Loucy (cell line): ENCODE data around the gene MAP3K6.

Experiments
- EZH2phosphoT487 ChIP-seq: fragments of 200-600 bp; IDR thresholded peaks from 2 replicates; pipeline ENCODE4 v1.6.1; 2018; ENCODE audit warnings: antibody characterized with exemption, mild to moderate bottlenecking, moderate library complexity, borderline replicate concordance
- TF ChIP-seq, protein P1 (sequence below): fragments of 200-600 bp; sonication (generic); conservative IDR thresholded peaks from 2 replicates; pipeline ENCODE4 v1.5.1; 2014; ENCODE audit warnings: mild to moderate bottlenecking, antibody characterized with exemption, low read length

- TF ChIP-seq, protein P1, sequence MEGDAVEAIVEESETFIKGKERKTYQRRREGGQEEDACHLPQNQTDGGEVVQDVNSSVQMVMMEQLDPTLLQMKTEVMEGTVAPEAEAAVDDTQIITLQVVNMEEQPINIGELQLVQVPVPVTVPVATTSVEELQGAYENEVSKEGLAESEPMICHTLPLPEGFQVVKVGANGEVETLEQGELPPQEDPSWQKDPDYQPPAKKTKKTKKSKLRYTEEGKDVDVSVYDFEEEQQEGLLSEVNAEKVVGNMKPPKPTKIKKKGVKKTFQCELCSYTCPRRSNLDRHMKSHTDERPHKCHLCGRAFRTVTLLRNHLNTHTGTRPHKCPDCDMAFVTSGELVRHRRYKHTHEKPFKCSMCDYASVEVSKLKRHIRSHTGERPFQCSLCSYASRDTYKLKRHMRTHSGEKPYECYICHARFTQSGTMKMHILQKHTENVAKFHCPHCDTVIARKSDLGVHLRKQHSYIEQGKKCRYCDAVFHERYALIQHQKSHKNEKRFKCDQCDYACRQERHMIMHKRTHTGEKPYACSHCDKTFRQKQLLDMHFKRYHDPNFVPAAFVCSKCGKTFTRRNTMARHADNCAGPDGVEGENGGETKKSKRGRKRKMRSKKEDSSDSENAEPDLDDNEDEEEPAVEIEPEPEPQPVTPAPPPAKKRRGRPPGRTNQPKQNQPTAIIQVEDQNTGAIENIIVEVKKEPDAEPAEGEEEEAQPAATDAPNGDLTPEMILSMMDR = no peak
- no peak for TF ChIP-seq EZH2phosphoT487
These were observed 5.5 kb upstream of the MAP3K6 start for GRCh38 chr1:27372022-27372807.
